Testis (tissue), 2 donors: ENCODE data around the gene EDNRA.

Experiments
- POLR2A ChIP-seq: fragments of 450-650 bp; IDR thresholded peaks from one replicate; pipeline ENCODE4 v1.6.1; 2017; ENCODE audit warnings: antibody characterized with exemption, mild to moderate bottlenecking, moderate library complexity
- TF ChIP-seq, protein P1 (sequence below), 3 experiments: fragments of 450-650 bp in 2 of 3; fragments of 200-600 bp in 1 of 3; sonication (generic) in 1 of 3; IDR thresholded peaks; one replicate each; pipeline ENCODE4 v1.5.1; 2016 to 2019; ENCODE audit warnings: antibody characterized with exemption in 3 of 3, mild to moderate bottlenecking in 2 of 3, moderate library complexity in 1 of 3

DNA sequence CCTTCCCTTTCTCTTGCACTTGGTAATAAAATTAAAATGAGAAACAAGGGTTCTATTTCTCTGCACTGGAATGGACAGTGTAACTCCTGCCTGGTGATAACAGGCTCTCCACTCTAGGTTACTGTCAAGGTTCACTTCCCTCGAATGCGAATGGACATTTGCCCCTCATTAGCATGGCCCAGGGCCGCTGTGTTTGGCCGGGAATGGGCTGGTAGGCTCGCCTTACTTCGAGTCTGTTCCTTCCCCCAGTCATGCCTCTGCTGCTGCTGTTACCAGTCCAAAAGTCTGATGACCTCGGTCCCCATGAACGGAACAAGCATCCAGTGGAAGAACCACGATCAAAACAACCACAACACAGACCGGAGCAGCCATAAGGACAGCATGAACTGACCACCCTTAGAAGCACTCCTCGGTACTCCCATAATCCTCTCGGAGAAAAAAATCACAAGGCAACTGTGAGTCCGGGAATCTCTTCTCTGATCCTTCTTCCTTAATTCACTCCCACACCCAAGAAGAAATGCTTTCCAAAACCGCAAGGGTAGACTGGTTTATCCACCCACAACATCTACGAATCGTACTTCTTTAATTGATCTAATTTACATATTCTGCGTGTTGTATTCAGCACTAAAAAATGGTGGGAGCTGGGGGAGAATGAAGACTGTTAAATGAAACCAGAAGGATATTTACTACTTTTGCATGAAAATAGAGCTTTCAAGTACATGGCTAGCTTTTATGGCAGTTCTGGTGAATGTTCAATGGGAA, 61.5 kb downstream of the EDNRA start:
- TF ChIP-seq, protein P1, sequence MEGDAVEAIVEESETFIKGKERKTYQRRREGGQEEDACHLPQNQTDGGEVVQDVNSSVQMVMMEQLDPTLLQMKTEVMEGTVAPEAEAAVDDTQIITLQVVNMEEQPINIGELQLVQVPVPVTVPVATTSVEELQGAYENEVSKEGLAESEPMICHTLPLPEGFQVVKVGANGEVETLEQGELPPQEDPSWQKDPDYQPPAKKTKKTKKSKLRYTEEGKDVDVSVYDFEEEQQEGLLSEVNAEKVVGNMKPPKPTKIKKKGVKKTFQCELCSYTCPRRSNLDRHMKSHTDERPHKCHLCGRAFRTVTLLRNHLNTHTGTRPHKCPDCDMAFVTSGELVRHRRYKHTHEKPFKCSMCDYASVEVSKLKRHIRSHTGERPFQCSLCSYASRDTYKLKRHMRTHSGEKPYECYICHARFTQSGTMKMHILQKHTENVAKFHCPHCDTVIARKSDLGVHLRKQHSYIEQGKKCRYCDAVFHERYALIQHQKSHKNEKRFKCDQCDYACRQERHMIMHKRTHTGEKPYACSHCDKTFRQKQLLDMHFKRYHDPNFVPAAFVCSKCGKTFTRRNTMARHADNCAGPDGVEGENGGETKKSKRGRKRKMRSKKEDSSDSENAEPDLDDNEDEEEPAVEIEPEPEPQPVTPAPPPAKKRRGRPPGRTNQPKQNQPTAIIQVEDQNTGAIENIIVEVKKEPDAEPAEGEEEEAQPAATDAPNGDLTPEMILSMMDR (IDR thresholded peaks at IDR 0.05): no peak
- no peak for TF ChIP-seq POLR2A
